ENCODE data around the gene HTD2.
A peak's percentile ranks its signal among the peaks of the same experiment; 100 is the strongest.
"Not testable (repeated sequence)": the region's sequence is repeated elsewhere in the genome, so short reads cannot be mapped to it uniquely, and the experiment has no call there.

HTD2 gene

DNA sequence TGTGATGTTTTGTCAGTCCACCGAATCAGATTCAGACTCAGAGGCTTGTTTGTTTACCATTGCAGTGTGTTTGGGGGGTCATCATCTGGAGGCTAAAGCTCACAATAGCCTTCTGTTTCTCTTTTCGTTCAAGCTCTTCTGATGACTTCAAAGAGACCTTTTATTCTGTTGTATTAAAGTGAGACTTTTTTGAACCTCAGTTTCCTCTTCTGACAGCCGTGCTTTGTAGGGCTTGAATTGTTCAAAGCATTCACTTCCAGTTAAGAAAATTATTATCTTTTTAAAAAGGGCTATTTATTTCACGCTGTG, 27.6 kb downstream of the HTD2 start:
- 58% methylated on average over 3 of the region's 4 CpGs for WGBS

DNA sequence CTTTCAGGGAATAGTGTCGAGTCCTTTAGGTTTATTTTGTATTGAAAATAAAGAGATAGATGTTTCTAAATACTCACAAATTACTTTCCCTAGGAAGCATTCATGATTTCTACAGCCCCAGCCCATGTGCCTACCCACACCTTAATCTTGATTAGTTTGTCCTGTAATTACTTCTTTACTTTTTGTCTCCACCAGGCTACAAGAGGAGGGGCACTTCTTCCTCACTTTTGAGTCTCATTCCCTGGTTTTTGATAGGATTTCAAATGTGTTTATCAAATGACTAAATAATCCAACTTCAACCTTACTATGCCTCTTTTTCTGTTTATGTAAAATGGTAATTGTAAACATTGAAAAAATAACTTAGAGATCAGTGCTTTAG, 28.2 kb downstream of the HTD2 start:
- no CpG with 5 or more reads among the region's 1 CpG for WGBS
- H3K4me3 ChIP-seq (ENCODE audit: low read length): no peak overlapping the region
- H3K9ac ChIP-seq (ENCODE audit: low read depth, low read length): no peak overlapping the region
- H3K9me3 ChIP-seq (ENCODE audit: insufficient read depth, low read depth, low read length): no peaks in the 10 kb centered on the region
- H3K27me3 ChIP-seq (ENCODE audit: insufficient read depth, low read length): peaks cover 23% of the 10 kb centered on the region
- H3K36me3 ChIP-seq (ENCODE audit: insufficient read depth, low read length): no peaks in the 10 kb centered on the region
- H3K27ac ChIP-seq (ENCODE audit: low read depth, low read length): no peak overlapping the region
- peaks cover 19% of the 10 kb centered on the region for H3K4me1 ChIP-seq (ENCODE audit: insufficient read depth, low read length)

More for the DNA sequence above, 27.6 kb downstream of the HTD2 start:
- Histone ChIP-seq H3K4me3 (ENCODE audit: low read length) (peak overlapping the region; percentile 58), H3K27me3 (ENCODE audit: insufficient read depth, low read length) (peaks cover 23% of the 10 kb centered on the region), H3K9ac (ENCODE audit: low read depth, low read length) (no peak overlapping the region), H3K27ac (ENCODE audit: low read depth, low read length) (no peak overlapping the region), H3K4me1 (ENCODE audit: insufficient read depth, low read length) (peaks cover 19% of the 10 kb centered on the region), H3K9me3 (ENCODE audit: insufficient read depth, low read depth, low read length) (no peaks in the 10 kb centered on the region), H3K36me3 (ENCODE audit: insufficient read depth, low read length) (no peaks in the 10 kb centered on the region)

DNA sequence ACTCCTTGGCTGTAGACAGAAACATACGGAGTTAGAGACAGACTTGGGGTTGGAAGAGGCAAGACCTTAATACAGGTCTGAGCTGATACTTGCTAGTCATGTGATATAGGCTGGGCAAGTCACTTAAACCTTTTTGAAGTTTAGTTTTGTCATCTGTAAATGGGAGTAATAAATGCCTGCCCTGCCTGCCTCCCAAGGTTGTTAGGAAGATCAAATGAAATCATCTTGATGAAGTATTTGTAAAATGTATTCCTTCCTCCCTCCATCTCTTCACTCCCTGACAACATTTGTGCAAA, 29.3 kb downstream of the HTD2 start:
- H3K4me3 ChIP-seq (ENCODE audit: low read length): no peak overlapping the region
- WGBS: 55% methylated on average over 1 of the region's 1 CpG

DNA sequence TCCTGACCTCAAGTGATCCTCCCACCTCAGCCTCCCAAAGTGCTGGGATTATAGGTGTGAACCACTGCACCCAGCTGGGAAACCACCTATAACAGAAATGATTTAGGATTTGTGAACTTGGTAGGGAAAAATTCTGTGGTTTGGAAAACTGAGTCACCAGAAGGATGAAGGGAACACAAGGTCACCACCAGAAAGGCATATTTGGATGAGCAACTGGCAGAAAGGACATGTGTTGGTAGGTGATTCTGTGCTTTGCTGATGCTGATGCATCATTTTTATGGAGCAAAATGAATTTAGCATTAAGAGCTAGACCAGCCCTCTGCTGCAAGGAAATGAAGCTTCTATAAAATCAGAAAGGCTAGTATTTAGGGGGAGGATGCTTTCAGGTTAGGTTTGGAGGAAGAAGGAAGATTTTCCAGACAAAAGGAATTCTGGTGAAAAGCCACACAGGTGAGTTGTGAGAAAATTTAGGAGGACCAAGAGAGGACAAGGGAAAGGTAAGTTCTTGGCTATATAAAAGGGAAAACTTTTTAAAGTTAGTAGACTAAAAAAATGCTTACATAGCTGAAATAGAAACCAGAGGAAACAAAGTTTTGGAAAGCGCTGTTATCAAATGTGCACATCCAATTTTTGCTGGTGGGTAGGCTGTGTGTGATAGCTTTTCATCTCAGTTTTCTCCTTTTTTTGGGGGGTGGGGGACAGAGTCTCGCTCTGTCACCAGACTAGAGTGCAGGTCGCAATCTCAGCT, 30.0 kb downstream of the HTD2 start:
- Histone ChIP-seq H3K4me3 (ENCODE audit: low read length) (no peak overlapping the region), H3K4me1 (ENCODE audit: insufficient read depth, low read length) (peaks cover 19% of the 10 kb centered on the region), H3K9me3 (ENCODE audit: insufficient read depth, low read depth, low read length) (no peaks in the 10 kb centered on the region), H3K9ac (ENCODE audit: low read depth, low read length) (no peak overlapping the region), H3K27ac (ENCODE audit: low read depth, low read length) (no peak overlapping the region), H3K36me3 (ENCODE audit: insufficient read depth, low read length) (no peaks in the 10 kb centered on the region), H3K27me3 (ENCODE audit: insufficient read depth, low read length) (peaks cover 23% of the 10 kb centered on the region)
- 87% methylated on average over 2 of the region's 3 CpGs for WGBS

More for the DNA sequence above, 29.3 kb downstream of the HTD2 start:
- Histone ChIP-seq H3K4me1 (ENCODE audit: insufficient read depth, low read length) (peaks cover 19% of the 10 kb centered on the region), H3K27ac (ENCODE audit: low read depth, low read length) (no peak overlapping the region), H3K9ac (ENCODE audit: low read depth, low read length) (no peak overlapping the region), H3K9me3 (ENCODE audit: insufficient read depth, low read depth, low read length) (no peaks in the 10 kb centered on the region), H3K27me3 (ENCODE audit: insufficient read depth, low read length) (peaks cover 23% of the 10 kb centered on the region), H3K36me3 (ENCODE audit: insufficient read depth, low read length) (no peaks in the 10 kb centered on the region)

DNA sequence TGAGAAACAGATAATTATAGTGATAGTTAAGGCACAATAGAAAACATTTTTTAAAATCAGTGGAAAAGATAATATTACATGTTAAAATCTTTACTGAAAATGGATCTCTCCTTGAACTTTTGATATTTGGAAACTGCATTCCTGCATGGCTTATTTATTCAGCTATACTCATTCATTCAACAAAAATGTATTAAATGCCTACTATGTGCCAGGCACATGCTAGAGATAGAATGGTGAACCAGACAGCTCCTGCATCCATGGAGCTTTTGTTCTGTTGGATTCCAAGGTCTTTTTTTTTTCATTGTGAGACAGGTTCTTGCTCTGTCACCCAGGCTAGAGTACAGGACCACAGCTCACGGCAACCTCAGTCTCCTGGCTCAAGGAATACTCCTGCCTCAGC, 30.9 kb downstream of the HTD2 start:
- H3K27me3 ChIP-seq (ENCODE audit: insufficient read depth, low read length): peaks cover 17% of the 10 kb centered on the region
- no peaks in the 10 kb centered on the region for H3K36me3 ChIP-seq (ENCODE audit: insufficient read depth, low read length)
- H3K9ac ChIP-seq (ENCODE audit: low read depth, low read length): no peak overlapping the region
- peaks cover 19% of the 10 kb centered on the region for H3K4me1 ChIP-seq (ENCODE audit: insufficient read depth, low read length)
- H3K9me3 ChIP-seq (ENCODE audit: insufficient read depth, low read depth, low read length): no peaks in the 10 kb centered on the region
- H3K4me3 ChIP-seq (ENCODE audit: low read length): no peak overlapping the region
- H3K27ac ChIP-seq (ENCODE audit: low read depth, low read length): no peak overlapping the region
- WGBS: 95% methylated on average over 1 of the region's 1 CpG

DNA sequence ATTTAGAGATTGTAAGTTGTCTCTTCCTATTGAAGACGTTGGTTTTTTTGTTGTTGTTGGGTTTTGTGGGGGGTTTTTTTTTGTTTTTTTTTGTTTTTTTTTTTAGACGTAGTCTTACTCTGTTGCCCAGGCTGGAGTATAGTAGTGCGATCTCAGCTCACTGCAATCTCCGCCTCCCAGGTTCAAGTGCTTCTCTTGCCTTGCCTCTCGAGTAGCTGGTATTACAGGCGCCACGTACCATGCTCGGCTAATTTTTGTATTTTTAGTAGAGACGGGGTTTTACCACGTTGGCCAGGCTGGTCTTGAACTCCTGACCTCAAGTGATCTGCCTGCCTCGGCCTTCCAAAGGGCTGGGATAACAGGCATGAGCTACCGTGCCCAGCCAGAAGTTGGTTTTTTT, 32.8 kb downstream of the HTD2 start:
- not testable (repeated sequence) for H3K27me3 ChIP-seq (ENCODE audit: insufficient read depth, low read length); H3K9ac ChIP-seq (ENCODE audit: low read depth, low read length); H3K9me3 ChIP-seq (ENCODE audit: insufficient read depth, low read depth, low read length); H3K36me3 ChIP-seq (ENCODE audit: insufficient read depth, low read length); H3K27ac ChIP-seq (ENCODE audit: low read depth, low read length); H3K4me3 ChIP-seq (ENCODE audit: low read length)
- peaks cover 12% of the 10 kb centered on the region for H3K4me1 ChIP-seq (ENCODE audit: insufficient read depth, low read length)
- 95% methylated on average over 12 of the region's 12 CpGs for WGBS

DNA sequence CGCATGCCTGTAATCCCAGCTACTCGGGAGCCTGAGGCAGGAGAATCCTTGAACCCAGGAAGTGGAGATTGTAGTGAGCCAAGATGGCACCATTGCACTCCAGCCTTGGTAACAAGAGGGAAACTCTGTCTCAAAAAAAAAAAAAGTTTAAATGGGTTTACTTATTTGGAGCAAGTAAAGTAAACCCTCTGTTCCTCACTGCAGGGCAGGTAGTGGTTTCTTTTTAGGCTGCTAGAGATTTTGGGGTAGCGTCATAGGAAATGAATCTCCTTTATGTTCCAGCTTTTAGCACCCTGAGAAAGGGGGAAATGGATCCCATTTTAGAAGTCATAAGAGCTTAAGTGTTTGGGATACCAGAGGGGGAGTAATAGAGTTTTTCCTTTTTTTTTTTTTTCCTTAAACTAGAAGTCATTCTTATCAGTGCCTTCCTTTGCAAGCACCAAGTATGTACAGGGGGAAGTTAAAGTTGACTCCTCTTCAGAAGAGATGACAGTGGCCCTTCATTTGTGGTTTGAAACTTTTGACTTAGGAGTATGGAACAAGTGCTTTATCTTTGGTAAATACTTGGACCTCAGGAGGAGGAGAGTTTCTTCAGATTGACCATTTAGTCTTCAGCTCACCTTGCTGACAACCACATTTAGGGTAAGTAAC, 34.4 kb downstream of the HTD2 start:
- H3K4me1 ChIP-seq (ENCODE audit: insufficient read depth, low read length): no peaks in the 10 kb centered on the region
- H3K27me3 ChIP-seq (ENCODE audit: insufficient read depth, low read length): no peaks in the 10 kb centered on the region
- H3K27ac ChIP-seq (ENCODE audit: low read depth, low read length): no peak overlapping the region
- H3K9me3 ChIP-seq (ENCODE audit: insufficient read depth, low read depth, low read length): no peaks in the 10 kb centered on the region
- H3K4me3 ChIP-seq (ENCODE audit: low read length): no peak overlapping the region
- no peaks in the 10 kb centered on the region for H3K36me3 ChIP-seq (ENCODE audit: insufficient read depth, low read length)
- 100% methylated on average over 3 of the region's 3 CpGs for WGBS
- no peak overlapping the region for H3K9ac ChIP-seq (ENCODE audit: low read depth, low read length)

DNA sequence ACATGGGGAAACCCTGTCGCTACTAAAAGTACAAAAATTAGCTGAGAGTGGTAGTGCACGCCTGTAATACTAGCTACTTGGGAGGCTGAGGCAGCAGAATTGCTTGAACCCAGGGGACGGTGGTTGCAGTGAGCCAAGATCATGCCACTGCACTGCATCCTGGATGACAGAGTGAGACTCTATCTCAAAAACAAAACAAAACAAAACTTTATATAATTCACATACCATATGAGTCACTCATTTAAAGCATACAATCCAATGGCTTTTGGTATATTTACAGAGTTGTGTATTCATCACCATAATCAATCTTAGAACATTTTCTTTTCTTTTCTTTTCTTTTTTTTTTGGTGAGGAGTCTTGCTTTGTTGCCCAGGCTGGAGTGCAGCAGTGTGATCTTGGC, 35.1 kb downstream of the HTD2 start:
- 94% methylated on average over 3 of the region's 3 CpGs for WGBS
- no peak overlapping the region for H3K9ac ChIP-seq (ENCODE audit: low read depth, low read length)
- no peak overlapping the region for H3K27ac ChIP-seq (ENCODE audit: low read depth, low read length)
- H3K4me3 ChIP-seq (ENCODE audit: low read length): no peak overlapping the region
- H3K4me1 ChIP-seq (ENCODE audit: insufficient read depth, low read length): no peaks in the 10 kb centered on the region
- H3K27me3 ChIP-seq (ENCODE audit: insufficient read depth, low read length): no peaks in the 10 kb centered on the region
- H3K36me3 ChIP-seq (ENCODE audit: insufficient read depth, low read length): no peaks in the 10 kb centered on the region
- no peaks in the 10 kb centered on the region for H3K9me3 ChIP-seq (ENCODE audit: insufficient read depth, low read depth, low read length)

DNA sequence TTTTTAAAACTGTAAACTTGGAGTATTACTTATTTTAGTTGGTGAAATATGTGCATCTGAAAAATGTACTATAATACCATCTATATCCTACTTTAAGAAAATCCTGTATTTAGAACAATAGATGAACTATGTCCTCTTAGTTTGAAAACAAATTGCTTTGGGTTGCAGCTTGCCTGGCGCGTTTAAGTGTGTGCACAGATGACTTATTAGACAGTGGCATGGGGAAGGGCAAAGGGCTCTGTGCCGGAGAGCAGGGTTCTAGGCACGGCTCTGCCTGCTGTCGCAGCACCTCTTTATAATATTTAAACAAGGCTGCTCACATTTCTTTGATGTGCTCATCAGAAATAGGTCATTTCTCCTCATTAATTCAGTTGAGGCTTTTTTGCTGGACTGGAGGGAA, 36.4 kb downstream of the HTD2 start:
- no peaks in the 10 kb centered on the region for H3K4me1 ChIP-seq (ENCODE audit: insufficient read depth, low read length)
- no peak overlapping the region for H3K4me3 ChIP-seq (ENCODE audit: low read length)
- no peaks in the 10 kb centered on the region for H3K9me3 ChIP-seq (ENCODE audit: insufficient read depth, low read depth, low read length)
- H3K27me3 ChIP-seq (ENCODE audit: insufficient read depth, low read length): no peaks in the 10 kb centered on the region
- H3K36me3 ChIP-seq (ENCODE audit: insufficient read depth, low read length): no peaks in the 10 kb centered on the region
- no peak overlapping the region for H3K9ac ChIP-seq (ENCODE audit: low read depth, low read length)
- WGBS: over 99% methylated on average over 5 of the region's 5 CpGs
- no peak overlapping the region for H3K27ac ChIP-seq (ENCODE audit: low read depth, low read length)

DNA sequence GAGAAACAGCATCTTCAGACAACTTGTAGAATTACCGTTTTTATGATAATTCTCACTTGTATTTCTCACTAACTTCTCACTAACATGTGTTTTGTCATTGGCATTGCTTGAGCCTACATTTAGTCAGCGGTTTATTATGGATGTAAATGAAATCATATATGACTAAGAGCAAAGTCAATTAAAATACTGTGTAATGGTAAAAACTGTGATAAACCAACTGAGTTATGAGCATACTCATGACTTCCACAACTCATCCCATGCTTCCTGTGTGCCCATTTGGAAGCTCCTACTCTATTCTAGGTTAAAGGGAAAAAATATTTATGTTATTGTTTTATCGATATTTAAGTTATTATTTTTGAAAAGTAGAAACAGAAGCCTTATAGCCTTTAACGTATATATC, 39.1 kb downstream of the HTD2 start:
- WGBS: 100% methylated on average over 2 of the region's 4 CpGs
- Histone ChIP-seq H3K9ac (ENCODE audit: low read depth, low read length) (no peak overlapping the region), H3K27me3 (ENCODE audit: insufficient read depth, low read length) (no peaks in the 10 kb centered on the region), H3K27ac (ENCODE audit: low read depth, low read length) (no peak overlapping the region), H3K36me3 (ENCODE audit: insufficient read depth, low read length) (no peaks in the 10 kb centered on the region), H3K9me3 (ENCODE audit: insufficient read depth, low read depth, low read length) (no peaks in the 10 kb centered on the region), H3K4me3 (ENCODE audit: low read length) (no peak overlapping the region), H3K4me1 (ENCODE audit: insufficient read depth, low read length) (no peaks in the 10 kb centered on the region)

DNA sequence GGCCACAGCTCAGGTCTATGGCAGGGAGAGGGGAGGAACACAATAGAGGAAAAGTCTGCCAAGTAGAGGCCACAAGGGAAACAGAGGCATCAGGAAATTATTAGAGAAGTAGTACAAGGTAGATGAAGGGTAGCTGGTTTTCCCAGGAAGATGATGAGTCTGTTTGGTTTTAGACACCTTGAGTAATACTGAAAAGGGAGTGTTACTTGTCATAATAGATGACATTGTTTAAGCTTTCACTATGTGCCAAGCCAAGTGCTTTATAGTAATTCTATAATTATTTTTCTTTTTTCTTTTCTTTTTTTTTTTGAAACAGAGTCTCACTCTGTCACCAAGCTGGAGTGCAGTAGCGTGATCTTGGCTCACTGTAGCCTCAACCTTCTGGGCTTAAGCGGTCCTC, 40.0 kb downstream of the HTD2 start:
- Histone ChIP-seq H3K9ac (ENCODE audit: low read depth, low read length) (no peak overlapping the region), H3K27me3 (ENCODE audit: insufficient read depth, low read length) (no peaks in the 10 kb centered on the region), H3K4me1 (ENCODE audit: insufficient read depth, low read length) (no peaks in the 10 kb centered on the region), H3K9me3 (ENCODE audit: insufficient read depth, low read depth, low read length) (no peaks in the 10 kb centered on the region), H3K27ac (ENCODE audit: low read depth, low read length) (no peak overlapping the region), H3K36me3 (ENCODE audit: insufficient read depth, low read length) (no peaks in the 10 kb centered on the region), H3K4me3 (ENCODE audit: low read length) (no peak overlapping the region)
- WGBS: 86% methylated on average over 2 of the region's 2 CpGs

DNA sequence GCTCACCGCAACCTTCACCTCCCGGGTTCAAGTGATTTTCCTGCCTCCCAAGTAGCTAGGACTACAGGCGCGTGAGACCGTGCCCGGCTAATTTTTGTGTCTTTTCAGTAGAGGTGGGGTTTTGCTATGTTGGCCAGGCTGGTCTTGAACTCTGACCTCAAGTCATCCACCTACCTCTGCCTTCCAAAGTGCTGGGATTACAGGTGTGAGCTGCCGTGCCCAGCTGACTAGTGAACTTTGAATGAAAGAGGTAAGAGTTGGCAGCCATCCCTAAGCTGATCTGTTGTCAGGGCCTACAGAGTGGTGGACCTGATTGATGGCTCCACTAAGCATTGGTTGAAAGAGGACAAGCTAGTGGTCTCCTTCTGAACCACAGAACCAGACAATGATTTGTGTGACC, 41.7 kb downstream of the HTD2 start:
- WGBS: 94% methylated on average over 7 of the region's 7 CpGs
- Histone ChIP-seq H3K27me3 (ENCODE audit: insufficient read depth, low read length) (no peaks in the 10 kb centered on the region), H3K4me3 (ENCODE audit: low read length) (no peak overlapping the region), H3K36me3 (ENCODE audit: insufficient read depth, low read length) (no peaks in the 10 kb centered on the region), H3K27ac (ENCODE audit: low read depth, low read length) (no peak overlapping the region), H3K9ac (ENCODE audit: low read depth, low read length) (no peak overlapping the region), H3K4me1 (ENCODE audit: insufficient read depth, low read length) (peaks cover 7% of the 10 kb centered on the region; the same call in 1 of the 2 replicates), H3K9me3 (ENCODE audit: insufficient read depth, low read depth, low read length) (no peaks in the 10 kb centered on the region)
